A673 (cell line): ENCODE measurements around the gene UEVLD. TPM values are rescaled to one million over a fixed set of nuclear protein-coding genes. Genes with fewer than 3 reads are reported as not detected.

Experiments
- BruUV-seq: library from RNA; stranded (reverse); fragments of 400-500 nt; replicated peaks from 2 replicates; lab custom pipeline; 2021; lab: Mats Ljungman, UMichigan
- CTCF ChIA-PET: fragments of 300-600 bp; sonication (Branson Sonifier 250); formaldehyde crosslinking; loops from one replicate; lab custom pipeline; 2022; ENCODE audit warnings: antibody characterized with exemption; lab: Charles Lee
- POLR2A ChIA-PET: fragments of 300-600 bp; sonication (Branson Sonifier 250); formaldehyde crosslinking; loops from one replicate; lab custom pipeline; 2022; ENCODE audit warnings: antibody characterized with exemption; ENCODE audit not compliant: low non-redundant PET; lab: Charles Lee
- DNase-seq: peaks from one replicate; pipeline ENCODE4 v3.0.0-alpha.2; 2015; ENCODE audit warnings: low spot score
- H3K27ac ChIP-seq: fragments of 200-600 bp; sonication (generic); 2 replicates; pipeline ENCODE4 v1.5.1; 2016; ENCODE audit warnings: mixed run types, low read depth, mild to moderate bottlenecking, mixed read lengths, antibody characterized with exemption, low read length; ENCODE audit not compliant: poor library complexity, severe bottlenecking
- H3K27me3 ChIP-seq: fragments of 200-600 bp; sonication (generic); replicated peaks from 2 replicates; pipeline ENCODE4 v1.6.1; 2017; ENCODE audit warnings: mixed run types, low read depth, mild to moderate bottlenecking, mixed read lengths, antibody characterized with exemption, low read length; ENCODE audit not compliant: insufficient read depth, poor library complexity
- H3K36me3 ChIP-seq: fragments of 200-600 bp; sonication (generic); 2 replicates; pipeline ENCODE4 v1.6.1; 2016; ENCODE audit warnings: mixed run types, mild to moderate bottlenecking, mixed read lengths, antibody characterized with exemption, low read length; ENCODE audit not compliant: insufficient read depth, poor library complexity, severe bottlenecking
- H3K4me1 ChIP-seq: fragments of 200-600 bp; sonication (generic); 2 replicates; pipeline ENCODE4 v1.6.1; 2017; ENCODE audit warnings: mixed run types, mild to moderate bottlenecking, mixed read lengths, antibody characterized with exemption, low read length; ENCODE audit not compliant: insufficient read depth, poor library complexity, severe bottlenecking
- H3K4me3 ChIP-seq: fragments of 200-600 bp; sonication (generic); 2 replicates; pipeline ENCODE4 v1.5.1; 2016; ENCODE audit warnings: low read depth, mixed run types, mild to moderate bottlenecking, mixed read lengths, low read length; ENCODE audit not compliant: poor library complexity, severe bottlenecking
- H3K9me3 ChIP-seq: fragments of 200-600 bp; sonication (generic); 2 replicates; pipeline ENCODE4 v1.6.1; 2016; ENCODE audit warnings: mixed run types, low read depth, mild to moderate bottlenecking, mixed read lengths, antibody characterized with exemption, low read length; ENCODE audit not compliant: poor library complexity, severe bottlenecking
- EZH2 ChIP-seq: fragments of 200-600 bp; sonication (generic); IDR thresholded peaks from 2 replicates; pipeline ENCODE4 v1.6.1; 2017; ENCODE audit warnings: borderline replicate concordance, low read depth, mild to moderate bottlenecking, mixed read lengths, antibody characterized with exemption, low read length; ENCODE audit not compliant: poor library complexity, severe bottlenecking
- intact Hi-C: fragments of 100-400 bp; cut with micrococcal nuclease; formaldehyde crosslinking; loops from one replicate; pipeline ENCODE4 v1.10.0; 2022; ENCODE audit not compliant: unreplicated experiment
- total RNA-seq: library from RNA; stranded (reverse); gene quantifications from 2 replicates; pipeline ENCODE4 v1.2.3, GENCODE V29; 2021
- TF ChIP-seq, protein P1 (sequence below): fragments of 300-800, 200-600 bp; sonication (generic); conservative IDR thresholded peaks from 2 replicates; pipeline ENCODE4 v1.5.1; 2017; ENCODE audit warnings: low read depth, mild to moderate bottlenecking, antibody characterized with exemption, low read length, moderate library complexity, mixed read lengths

Gene UEVLD
- total RNA-seq, 1 experiment from 2014 or later: 17.5 TPM

DNA sequence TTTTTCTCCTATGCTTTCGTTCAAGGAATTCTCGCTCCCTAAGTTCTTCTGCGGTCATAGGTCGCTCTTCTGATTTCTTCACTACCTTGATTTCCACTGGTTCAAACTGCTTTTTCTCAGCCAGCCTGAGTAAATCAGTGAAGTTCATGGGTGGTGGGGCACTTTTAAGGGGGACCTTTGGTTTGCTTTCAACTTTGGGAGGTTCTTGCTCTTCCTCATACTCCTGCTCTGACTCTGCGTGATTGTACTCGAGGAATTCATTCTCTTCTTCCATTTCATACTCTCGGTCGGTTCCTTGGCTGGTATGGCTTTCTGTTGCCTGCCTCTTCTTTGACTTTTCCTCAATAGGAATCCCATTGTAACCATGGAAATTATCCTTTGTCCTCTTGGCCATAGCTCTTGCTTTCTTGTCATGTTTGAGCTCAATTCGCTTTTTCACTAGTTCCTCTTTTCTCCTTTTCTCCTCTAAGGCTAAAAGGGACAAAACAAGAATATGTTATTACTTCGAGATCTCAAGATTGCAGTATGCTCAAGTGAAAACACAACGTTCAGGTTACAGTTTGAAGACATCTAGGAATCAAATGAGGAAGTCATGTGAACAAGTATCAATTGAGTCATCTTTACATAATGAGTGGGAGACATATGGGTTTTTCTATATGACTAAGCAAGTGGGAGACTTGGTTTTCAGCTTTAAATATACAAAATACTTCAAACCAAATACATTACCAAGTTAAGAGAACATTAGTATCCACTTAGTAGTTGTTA is 27.3 kb upstream of the UEVLD start:
- no peak overlapping the region for H3K4me3 ChIP-seq
- no peaks in the 10 kb centered on the region for H3K9me3 ChIP-seq
- ChIA-PET CTCF (no interaction called here), POLR2A (no interaction called here)
- BruUV-seq: no TSS peak
- intact Hi-C loops: no loop called here
- peaks cover 10% of the 10 kb centered on the region for H3K36me3 ChIP-seq
- no peaks in the 10 kb centered on the region for H3K4me1 ChIP-seq
- no peaks in the 10 kb centered on the region for H3K27me3 ChIP-seq
- TF ChIP-seq, protein P1, sequence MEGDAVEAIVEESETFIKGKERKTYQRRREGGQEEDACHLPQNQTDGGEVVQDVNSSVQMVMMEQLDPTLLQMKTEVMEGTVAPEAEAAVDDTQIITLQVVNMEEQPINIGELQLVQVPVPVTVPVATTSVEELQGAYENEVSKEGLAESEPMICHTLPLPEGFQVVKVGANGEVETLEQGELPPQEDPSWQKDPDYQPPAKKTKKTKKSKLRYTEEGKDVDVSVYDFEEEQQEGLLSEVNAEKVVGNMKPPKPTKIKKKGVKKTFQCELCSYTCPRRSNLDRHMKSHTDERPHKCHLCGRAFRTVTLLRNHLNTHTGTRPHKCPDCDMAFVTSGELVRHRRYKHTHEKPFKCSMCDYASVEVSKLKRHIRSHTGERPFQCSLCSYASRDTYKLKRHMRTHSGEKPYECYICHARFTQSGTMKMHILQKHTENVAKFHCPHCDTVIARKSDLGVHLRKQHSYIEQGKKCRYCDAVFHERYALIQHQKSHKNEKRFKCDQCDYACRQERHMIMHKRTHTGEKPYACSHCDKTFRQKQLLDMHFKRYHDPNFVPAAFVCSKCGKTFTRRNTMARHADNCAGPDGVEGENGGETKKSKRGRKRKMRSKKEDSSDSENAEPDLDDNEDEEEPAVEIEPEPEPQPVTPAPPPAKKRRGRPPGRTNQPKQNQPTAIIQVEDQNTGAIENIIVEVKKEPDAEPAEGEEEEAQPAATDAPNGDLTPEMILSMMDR: no peak
- TF ChIP-seq EZH2: no peak
- no peak overlapping the region for H3K27ac ChIP-seq
- DNase-seq: no peak

DNA sequence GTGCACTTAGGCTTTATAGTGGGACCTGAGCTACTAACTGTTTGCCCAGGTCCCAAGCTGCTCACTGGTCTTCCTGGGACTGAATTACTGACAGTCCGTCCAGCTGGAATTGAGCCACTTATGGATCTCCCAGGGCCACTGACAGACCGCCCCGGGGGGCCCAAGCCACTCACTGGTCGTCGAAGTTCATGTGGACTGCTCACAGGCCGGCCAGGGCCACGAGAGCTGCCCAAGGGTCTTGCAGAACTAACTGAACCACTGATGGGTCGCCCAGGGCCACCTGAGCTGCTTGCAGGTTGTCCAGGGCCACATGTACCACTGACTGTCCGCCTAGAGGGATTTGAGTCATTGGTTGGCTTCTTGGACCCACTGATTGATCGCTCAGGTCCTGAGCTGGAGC is 26.1 kb upstream of the UEVLD start:
- no peaks in the 10 kb centered on the region for H3K27me3 ChIP-seq
- H3K4me3 ChIP-seq: no peak overlapping the region
- intact Hi-C loops: no loop called here
- ChIA-PET POLR2A (no interaction called here), CTCF (no interaction called here)
- no peak for TF ChIP-seq EZH2
- H3K27ac ChIP-seq: no peak overlapping the region
- H3K36me3 ChIP-seq: peaks cover 10% of the 10 kb centered on the region
- no peaks in the 10 kb centered on the region for H3K9me3 ChIP-seq
- no TSS peak for BruUV-seq
- H3K4me1 ChIP-seq: no peaks in the 10 kb centered on the region
- no peak for DNase-seq

DNA sequence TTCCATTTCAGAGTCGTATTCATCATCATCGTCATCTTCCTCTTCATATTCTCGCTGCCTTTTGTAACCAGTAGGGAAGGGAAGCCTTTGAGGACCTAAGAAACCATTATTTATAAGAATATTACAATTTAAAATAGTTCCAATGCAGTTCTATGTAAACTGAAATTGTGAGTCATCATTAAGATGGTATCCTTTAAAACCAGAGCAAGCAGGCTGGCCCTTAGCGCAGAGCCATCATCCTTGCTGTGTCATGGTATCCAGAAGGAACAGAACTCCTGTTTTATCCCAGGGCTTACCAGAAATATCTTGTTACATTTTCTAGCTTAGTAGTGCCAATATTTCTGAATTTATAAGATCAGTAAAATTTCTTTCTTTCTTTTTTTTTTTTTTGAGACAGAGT is 23.9 kb upstream of the UEVLD start:
- BruUV-seq: no TSS peak
- ChIA-PET CTCF (no interaction called here), POLR2A (no interaction called here)
- no peaks in the 10 kb centered on the region for H3K9me3 ChIP-seq
- peaks cover 16% of the 10 kb centered on the region for H3K36me3 ChIP-seq
- H3K4me1 ChIP-seq: no peaks in the 10 kb centered on the region
- TF ChIP-seq, protein P1: no peak
- no peak for TF ChIP-seq EZH2
- intact Hi-C loops: no loop called here
- H3K27me3 ChIP-seq: no peaks in the 10 kb centered on the region
- no peak overlapping the region for H3K27ac ChIP-seq
- H3K4me3 ChIP-seq: no peak overlapping the region
- no peak for DNase-seq

DNA sequence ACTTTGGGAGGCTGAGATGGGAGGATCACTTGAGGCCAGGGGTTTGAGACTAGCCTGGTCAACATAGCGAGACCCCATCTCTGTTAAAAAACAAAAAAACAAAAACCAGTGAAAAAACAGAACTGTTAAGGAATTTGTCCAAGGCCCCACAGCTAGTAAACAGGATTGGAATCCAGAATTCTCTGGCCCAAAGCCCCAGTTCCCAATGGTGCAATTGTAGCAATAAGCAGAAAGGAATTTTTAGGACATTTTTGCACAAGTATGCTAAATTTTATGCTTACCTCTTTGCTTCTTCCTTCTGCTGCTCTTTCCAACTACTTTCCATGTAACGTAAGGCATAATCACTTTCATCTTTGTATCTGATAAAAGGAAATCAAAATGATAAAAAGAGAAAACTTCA is 22.7 kb upstream of the UEVLD start:
- Histone ChIP-seq H3K9me3 (no peaks in the 10 kb centered on the region), H3K27ac (no peak overlapping the region), H3K4me1 (no peaks in the 10 kb centered on the region), H3K4me3 (no peak overlapping the region), H3K27me3 (no peaks in the 10 kb centered on the region), H3K36me3 (peaks cover 20% of the 10 kb centered on the region)
- ChIA-PET CTCF (no interaction called here), POLR2A (no interaction called here)
- no peak for DNase-seq
- intact Hi-C loops: no loop called here
- no TSS peak for BruUV-seq
- no peak for TF ChIP-seq EZH2
- TF ChIP-seq, protein P1: no peak
